Stimulated activated CD4-positive, alpha-beta T cell treated with anti-CD3 and anti-CD28 coated beads, TNF-alpha, amount 100 ng/mL, for 48 hours (primary cell): ENCODE results near the gene KCNJ1.

Experiments used
- DNase-seq, 3 donors: peaks; one replicate each; pipeline ENCODE4 v3.0.0-alpha.2; 2020; ENCODE audit warnings: low read depth in 3 of 3

Gene KCNJ1

DNA sequence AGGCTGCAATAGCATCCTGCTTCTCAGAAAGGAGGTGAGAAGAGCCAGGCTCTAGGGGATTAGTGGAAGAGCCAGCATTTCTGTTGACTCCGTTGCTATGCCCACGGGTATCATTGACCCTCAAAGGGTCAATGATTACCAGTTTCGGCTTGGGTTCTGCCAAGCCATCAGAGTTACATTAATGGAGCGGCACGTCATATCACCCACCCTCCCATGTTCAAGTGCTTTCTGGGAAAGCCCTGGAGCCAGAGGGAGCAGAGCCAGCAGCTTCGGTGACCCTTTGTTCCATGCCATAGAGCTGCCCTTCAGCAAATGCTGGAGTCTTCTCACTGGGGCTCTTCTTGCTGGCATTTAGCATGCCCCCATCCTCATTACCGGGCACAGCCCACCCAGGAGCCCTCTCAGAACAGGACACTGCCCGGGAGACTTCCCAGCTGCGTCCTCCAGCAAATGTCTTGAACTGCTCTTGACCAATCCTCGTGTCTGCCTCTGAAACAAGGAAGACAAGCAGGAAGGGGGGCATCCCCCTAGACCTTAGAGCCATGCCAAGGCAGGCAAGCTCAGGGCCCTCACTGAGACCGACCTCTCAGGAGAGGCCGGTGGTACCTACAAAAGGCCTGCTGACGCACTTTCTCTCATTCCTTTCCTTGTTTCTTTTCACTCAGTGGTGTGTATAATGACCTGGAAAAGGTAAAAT lies 14.6 kb downstream of the KCNJ1 start:
- DNase-seq, result no peak

DNA sequence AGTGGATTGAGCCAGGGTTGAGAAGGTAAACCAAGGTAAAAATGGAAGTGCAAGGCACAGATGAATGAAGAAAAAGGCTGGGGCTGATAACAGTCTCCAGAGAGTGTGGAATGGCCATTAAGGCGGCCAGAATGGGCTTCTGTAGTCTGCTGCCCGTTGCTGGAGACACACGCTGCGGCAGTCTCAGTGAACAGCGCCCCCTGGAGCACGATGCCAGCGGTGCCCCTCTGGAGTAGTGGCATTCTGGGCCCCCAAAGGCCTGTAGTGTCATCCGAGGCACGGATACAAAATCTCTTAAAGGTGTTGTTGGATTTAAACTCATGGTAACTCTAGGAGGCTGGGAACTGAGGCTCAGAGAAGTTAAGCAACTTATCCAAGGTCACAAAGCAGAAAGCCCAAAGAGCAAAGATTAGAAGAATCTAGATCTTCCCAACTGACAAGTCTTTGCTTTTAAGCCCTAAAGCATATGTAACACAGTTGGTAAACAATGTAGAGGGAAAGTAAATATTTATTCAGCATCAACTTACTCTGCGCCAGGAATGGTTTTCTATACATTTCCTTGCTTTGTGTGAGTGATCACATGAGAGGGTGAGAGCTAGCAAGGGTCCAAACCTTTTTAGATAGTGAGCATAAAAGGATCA lies 18.2 kb downstream of the KCNJ1 start:
- DNase-seq, result peak; percentile 36 to 65 (median 47)

DNA sequence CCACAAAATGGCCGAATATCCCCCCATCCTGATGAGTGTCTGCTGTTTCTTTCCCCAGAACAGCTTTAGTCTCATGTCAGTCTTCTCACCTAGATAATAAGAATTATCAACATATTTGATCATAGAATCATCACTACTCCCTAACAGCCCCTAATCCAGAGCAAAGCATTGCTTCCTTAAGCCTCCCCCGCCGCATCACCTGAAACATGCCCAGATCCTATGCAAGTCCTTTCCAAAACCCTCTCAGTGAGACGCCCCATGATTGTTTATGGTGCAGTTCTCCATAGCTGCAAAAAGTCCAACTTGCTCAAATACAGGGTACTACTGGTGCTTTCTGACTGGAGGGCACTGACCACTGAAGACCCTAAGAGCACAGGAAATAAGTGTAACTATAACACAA lies 20.1 kb downstream of the KCNJ1 start:
- no peak for DNase-seq

DNA sequence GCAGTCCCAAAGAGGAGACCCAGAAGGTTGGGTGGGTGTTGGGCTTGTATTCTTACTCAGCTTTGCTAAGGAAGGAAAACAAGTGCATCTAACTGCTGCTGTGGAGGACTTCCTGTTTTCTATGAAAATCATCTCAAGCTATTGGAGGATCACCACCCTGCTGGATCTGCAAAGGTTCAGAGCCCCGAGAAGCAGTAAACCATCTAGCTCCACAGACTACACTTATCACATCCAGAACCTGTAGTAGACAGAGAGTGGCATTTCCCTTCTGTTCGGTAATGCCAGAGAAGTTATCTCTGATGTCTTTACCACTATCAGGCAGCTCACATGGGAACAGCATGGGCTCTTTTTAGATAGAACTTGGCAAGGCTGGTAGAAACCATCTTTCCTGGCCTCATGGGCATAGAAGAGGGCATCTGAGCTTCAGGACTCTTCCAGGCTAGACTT lies 21.7 kb downstream of the KCNJ1 start:
- no peak for DNase-seq

DNA sequence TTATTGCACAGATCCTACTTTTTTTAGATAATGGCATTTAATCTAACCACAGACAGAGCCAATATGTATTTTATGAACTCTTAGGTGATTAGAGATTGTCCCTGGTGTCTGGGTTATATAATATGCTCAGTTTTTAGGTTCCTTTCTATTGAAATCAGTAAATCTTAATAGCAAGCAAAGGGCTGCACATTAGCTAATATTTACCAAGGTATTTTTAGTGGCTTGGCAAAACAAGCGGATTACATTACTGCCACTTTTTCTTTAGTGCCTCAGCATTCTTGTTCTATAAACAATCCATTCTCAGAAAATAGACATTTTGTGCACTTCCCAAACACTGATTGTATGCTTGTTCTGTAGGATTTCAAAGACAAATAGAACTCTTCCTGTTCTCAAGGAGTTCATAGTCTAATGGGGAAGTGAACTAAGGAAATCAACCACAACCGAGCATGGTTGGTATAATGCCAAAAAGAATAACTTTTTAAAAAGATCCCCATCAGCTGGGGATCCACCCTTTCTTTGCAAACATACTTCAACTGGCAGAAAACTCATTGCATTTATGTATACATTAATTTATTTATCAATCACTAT lies 23.8 kb downstream of the KCNJ1 start:
- DNase-seq, result no peak

DNA sequence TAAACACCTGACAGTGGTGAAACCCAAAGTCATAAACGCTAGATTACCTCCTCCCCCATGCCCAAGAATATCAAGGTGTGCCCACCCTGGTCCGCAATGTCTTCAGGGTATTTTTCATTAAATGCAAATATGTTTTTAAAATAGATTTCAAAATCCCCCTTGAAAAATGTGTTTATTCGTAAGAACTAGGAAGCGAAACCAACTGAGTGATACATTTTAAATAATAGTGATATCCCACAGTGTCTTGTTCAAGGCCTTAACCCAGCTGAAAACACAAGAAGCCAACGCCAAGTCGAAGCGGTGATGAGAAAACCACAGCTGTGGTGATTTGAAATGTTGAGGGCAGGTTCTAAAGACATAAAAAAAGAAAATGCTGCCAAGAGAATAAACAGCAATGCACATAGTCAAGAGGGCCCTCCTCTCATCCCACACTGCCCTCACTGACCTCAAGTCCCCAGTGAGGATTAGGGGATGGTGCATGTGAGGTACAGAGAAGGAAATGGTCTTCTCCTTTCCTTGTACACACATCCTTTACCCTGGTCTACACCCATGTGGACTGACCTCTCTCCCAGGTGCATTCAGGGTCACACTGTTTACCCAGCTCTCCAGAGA lies 25.5 kb downstream of the KCNJ1 start:
- no peak for DNase-seq

DNA sequence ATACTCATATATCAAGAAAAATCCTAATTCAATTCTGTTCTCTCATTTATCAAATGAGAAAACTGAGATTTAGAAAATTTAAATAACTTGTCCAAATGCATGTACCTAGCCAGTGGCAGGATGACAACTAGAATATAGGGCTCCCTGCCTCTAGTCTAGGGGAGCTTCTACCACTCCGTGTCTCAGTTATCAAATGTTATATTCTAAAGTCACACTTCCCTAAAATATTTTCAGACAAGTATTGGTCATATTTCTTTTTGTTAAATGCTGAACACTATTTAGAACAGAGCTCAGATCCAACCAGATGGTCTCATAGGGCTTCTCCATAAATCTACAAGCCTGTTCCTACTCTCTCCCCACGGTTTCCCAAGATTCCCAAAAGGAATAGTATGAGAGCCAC lies 26.3 kb downstream of the KCNJ1 start:
- no peak for DNase-seq

DNA sequence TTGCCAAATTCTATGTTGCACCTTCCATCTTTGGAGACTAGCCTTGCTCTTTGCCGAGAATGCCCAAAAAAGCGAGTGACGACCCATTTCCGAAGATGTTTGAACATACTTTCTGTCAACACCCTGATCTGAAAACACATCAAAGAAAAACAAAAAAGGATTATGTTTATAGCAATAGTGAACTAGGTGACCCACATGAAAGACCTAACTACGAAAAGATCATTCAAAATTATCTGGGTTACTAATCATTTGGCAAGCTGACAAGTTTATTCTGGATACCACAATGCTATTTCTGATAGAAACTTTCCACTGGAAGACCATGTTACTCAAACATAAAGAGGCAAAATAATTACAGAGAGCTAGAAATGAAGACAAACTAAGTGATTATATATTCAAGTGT lies 27.0 kb downstream of the KCNJ1 start:
- no peak for DNase-seq

DNA sequence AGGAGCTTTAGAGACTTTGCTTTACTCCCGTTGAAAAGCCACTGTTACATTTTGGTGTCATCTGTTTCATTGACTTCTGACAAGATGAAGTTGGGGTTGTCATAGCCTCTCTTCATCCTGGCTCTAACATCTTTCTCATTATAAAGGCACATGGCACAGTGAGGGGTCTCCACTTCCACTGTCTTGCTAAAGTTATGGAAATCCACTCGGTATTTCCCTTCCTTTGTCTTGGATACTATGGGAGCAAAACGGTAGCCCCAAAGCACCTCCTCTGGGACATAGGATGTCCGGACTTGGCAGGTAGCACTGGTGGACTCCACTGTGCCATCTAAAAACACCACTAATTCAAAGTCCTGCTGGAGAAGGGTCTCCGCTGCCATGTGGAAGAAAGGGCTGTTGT lies 28.0 kb downstream of the KCNJ1 start:
- DNase-seq, result no peak

DNA sequence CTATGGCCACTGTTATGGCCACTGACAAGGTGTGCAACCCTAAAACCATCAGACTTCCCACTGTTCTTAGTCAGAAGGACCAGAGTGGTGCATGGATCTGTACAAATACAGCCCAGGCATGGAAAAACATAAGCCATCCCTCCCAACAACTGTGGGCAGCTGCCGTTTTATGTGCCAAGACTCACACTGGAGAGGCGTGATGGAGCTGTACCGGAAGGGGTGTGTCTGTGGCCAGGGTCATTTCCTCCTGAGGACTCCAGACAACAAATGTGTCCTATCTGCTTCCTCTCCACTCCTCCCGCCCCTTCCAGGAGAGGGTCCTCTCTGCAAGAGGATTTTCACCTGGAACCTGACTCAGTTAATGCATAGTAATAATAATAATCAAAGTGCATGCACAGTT lies 29.5 kb downstream of the KCNJ1 start:
- no peak for DNase-seq

DNA sequence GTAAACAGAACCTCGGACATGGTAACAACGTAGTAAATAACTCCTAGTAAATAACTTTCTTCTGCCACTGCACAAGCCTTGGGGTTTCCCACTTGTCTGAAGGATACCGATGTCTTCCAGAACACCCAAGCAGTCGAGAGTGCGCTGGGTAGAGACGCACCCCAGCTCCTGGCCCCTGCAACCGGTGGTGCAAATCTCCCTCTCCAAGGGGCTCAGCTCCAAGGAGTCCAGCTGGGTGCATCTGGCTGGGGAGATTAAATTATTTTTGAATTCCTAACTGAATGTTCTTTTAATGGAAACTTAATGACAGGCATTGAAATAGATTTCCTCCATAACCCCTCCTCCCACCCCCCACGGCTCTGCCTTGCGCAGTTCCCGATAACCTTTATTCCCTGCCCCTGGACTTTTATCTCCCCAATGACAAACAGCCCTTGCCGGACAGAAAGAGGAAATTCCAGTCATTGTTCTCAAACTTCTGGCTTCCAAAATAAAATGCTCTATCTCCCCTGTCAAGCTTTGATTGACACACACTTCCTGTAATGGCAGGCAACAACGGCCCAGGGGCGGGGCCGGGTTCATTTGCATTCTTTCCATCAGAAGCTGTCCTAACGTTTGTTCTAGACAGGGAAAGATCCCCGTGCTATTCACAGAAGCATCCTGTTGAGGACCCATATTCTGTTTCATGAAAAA lies 31.2 kb downstream of the KCNJ1 start:
- no peak for DNase-seq

DNA sequence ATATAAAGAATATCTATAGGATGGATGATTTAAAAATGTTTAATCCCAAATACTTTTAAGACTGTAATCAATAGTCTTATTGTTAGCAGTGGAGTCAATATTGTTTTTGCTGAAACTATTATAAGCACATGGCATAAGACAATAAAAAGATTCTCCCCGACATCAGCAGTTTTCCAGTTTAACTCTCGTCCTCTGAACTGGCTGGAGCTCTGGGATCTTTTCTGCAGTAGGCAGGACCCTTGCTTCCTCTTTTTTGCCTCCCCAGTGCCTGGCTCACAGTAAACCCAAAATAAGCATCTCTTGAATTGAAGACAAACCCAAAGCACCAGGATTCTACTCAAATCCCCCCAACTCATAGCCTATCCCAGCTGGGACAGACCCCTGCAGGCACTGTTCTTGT lies 32.9 kb downstream of the KCNJ1 start:
- DNase-seq, result no peak

DNA sequence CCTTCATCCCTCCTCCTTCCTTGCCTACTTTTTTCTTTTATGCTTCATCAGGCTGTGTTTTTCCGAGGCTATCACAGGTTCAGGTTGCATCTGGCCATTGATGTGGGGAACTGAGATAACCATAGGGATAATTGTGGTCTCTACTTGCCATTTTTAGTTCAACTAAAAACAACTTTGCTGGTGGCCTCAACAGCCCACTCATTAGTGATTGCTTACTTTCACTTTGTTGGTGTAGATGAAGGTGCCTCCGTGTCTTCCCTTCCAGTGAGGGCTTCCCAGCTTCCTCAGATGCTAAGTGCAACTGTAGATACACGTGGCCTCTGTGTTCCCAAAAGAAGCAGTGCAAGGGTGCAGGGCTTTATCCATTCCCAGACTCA lies 35.0 kb downstream of the KCNJ1 start:
- no peak for DNase-seq

DNA sequence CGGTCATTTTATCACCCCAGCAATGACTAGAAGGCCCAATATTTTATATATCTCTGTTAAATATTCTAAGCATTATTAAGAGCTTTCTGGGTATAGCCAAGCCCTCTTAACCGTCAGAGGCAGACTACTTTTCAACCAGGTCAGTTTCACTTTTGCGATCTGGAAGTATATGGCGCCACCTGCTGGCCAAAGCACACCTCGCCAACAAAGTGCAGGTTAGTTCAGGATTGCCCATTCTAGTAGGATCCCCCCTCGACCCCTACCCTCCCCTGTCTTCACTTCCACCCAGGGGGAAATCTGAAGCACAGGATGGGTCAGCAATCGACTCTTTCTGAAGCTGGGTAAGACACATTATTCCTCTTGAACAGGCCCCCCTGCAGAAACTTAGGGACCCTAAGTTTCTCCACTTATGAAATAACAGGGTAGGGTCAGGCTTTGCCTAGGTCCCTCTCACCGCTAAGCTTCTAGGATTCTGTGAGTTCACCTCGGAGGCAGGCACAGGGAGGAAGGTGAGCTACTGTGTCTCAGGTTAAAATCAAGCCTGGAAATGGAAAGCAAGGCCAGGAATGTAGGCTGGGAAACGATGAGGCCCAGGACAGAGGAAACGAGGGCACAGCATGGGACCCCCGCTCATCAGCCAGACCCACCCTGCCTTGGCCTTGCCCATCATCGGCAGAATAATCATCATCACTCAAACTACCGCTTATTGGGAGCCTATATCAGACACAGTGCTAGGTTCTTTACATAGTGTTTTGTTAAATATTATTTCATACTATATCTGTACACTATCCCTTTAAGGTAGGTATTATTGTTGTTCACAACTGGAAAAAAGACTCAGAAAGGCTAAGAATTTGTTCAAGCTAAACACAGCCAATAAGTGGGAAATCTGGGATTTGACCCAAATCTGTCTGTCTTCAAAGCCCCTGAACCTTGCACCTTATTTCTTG lies 35.6 kb downstream of the KCNJ1 start:
- DNase-seq, result peak; percentile 76 to 80 (median 77)

DNA sequence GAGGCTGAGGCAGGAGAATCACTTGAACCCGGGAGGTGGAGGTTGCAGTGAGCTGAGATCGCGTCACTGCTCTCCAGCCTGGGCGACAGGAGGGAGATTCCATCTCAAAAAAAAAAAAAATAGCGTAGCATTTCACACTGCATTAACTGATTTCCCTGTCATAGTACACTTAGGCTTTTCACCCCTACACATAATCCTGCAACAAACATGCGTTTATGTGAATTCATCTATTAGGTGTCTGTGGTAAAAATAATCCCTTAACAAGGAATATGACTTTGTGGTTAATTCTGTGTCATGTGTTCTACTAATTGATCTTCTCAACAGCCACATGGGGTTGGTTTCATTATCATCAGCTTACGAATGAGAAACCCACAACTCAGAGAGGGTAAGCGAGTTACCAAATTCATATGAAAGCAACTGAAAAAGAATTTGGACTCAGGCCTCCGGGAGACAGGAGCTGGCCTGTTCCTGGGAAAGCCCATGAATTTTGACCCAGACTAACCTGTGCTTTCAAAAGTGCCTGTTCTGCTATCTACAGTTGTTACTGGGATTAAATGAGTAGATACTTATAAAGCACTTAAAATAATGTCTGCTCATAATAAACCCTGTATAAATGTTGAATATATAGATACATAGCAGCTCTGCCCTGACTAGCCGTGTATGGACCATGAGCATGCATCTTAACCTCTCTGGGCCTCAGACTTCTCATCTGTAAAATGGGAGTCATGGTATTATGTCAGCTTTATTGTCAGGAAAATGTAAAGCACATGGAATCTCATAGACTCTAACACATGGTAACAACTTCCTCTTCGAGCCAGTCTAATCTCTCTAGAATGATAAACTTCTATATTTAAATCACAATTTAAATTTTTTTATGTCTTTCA lies 36.6 kb downstream of the KCNJ1 start:
- DNase-seq, result no peak

DNA sequence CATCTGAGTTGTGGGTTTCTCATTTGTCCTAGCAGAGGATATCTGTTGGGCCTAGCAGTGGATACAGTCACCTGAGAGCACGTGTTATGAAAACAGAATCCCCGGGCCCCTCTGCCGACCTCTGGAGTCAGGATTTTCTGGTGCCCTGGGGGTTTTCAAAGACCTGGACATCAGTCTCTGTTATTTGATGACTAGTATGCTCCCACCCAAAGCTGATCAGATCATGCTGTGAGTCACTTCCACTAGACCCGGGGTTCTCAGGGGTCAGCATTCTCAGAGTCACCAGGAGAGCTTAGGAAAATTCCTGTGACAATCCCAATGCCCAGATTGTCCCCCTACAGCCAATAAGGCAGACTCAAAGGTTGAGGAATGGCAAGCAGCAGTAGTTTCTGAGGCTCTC lies 38.7 kb downstream of the KCNJ1 start:
- no peak for DNase-seq

DNA sequence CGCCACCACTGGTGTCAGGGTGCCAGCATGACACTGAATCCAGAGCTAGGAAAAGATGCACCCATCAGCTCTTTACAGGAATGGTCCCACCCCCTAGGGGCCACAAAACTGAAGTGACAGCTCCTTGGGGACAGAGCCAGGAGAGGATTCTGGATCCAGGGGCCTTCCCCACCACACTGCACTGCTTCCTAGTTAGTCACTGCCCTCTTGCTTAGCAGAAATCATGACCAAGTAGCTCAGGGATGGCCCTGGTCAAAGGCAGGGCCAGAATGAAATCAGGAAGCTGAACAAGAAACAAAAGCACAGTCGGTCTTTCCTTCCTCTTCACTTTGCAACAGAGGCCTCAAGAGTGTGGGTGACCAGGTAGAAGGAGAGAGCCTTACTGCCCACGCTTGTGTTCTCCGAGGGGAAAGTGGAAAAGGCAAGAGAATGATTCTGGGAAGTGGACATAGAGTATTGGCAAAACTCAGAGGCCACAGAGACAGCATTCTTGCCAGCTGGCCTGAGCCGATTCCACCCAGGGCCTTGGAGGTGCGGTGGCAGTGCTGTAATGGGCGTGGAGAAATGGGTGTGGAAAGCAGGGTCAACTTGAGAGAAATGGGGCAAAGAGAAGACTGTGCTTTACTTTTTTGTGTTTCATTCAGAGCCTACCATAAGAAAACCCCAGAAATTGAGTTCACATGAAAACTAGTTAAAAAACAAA lies 39.8 kb downstream of the KCNJ1 start:
- DNase-seq, result no peak

DNA sequence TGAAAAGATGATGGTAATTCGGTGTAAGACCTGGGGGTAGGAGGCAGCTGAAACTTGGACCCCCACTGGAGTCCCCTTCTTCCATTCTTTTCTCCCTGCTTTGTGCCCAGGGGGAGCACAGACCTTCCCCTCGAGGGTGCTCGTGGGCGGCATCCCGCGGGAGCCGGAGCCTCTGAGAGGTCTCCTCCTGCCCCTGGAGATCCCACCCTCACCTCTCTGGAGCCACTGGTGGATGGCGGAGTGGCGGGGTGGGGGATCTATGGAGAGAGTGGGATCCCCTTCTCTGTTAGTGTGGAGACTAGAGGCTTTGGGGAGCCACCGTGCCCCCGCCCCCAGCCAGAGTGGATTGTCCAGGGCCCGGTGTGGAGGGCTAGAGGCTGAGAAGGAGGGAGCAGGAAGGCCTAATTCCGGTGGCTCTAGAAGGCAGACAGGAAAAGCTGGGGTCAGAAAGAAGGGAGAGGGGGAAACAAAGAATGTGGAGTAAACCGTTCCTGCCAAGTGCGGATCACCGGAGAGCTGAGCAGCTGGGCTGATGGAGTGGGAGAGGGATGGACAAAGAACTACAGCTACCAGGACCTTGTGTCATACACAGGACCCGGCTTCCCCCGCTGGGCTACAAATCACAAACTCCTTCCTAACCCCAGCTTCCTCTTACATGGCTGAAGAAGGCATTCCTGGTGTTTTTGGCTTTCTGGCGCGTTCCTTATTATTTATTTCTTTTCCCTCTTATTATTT lies 41.9 kb downstream of the KCNJ1 start:
- DNase-seq, result no peak
